CD8-positive, alpha-beta memory T cell (primary cell): Measurements from ENCODE around the gene KCNAB1. TPM values are rescaled to one million over a fixed set of nuclear protein-coding genes. Genes with fewer than 3 reads are reported as not detected.

Source experiments
- CTCF ChIA-PET: fragments of 350-600 bp; sonication (Branson Sonifier 250); formaldehyde crosslinking; loops from one replicate; lab custom pipeline; 2021; ENCODE audit warnings: antibody characterized with exemption; lab: Charles Lee
- POLR2A ChIA-PET: fragments of 350-600 bp; sonication (Branson Sonifier 250); formaldehyde crosslinking; loops from one replicate; lab custom pipeline; 2021; ENCODE audit warnings: antibody characterized with exemption; lab: Charles Lee
- DNase-seq, 5 donors: peaks; one replicate each; pipeline versions ENCODE4 v3.0.0 to v3.0.0-alpha.2; 2020 to 2022; ENCODE audit warnings: mixed read lengths in 1 of 5
- H3K27ac ChIP-seq: one replicate; pipeline ENCODE4 v1.7.0; 2013; ENCODE audit warnings: low read depth, mild to moderate bottlenecking, low read length, moderate library complexity
- H3K27me3 ChIP-seq: 2 replicates; pipeline ENCODE4 v1.7.0; 2013; ENCODE audit warnings: low read length, mild to moderate bottlenecking; ENCODE audit not compliant: insufficient read depth, poor library complexity, severe bottlenecking
- H3K36me3 ChIP-seq: 2 replicates; pipeline ENCODE4 v1.7.0; 2013; ENCODE audit warnings: mild to moderate bottlenecking, low read length, moderate library complexity; ENCODE audit not compliant: insufficient read depth
- H3K4me1 ChIP-seq: 2 replicates; pipeline ENCODE4 v1.7.0; 2013; ENCODE audit warnings: mild to moderate bottlenecking, low read length, moderate library complexity; ENCODE audit not compliant: insufficient read depth
- H3K4me3 ChIP-seq: 2 replicates; pipeline ENCODE4 v1.7.0; 2013; ENCODE audit warnings: mild to moderate bottlenecking, low read length
- H3K9me3 ChIP-seq: 2 replicates; pipeline ENCODE4 v1.7.0; 2013; ENCODE audit warnings: mild to moderate bottlenecking, low read length
- H3K27ac Mint-ChIP-seq, 8 donors: one replicate each; pipeline ENCODE4 v1.8.0; 2020 to 2021; ENCODE audit warnings: mixed read lengths in 8 of 8, mild to moderate bottlenecking in 6 of 8, inconsistent platforms in 3 of 8, moderate library complexity in 3 of 8
- H3K27me3 Mint-ChIP-seq, 2 donors: one replicate each; pipeline ENCODE4 v1.8.0; 2020 to 2021; ENCODE audit warnings: mixed read lengths in 2 of 2, mild to moderate bottlenecking in 1 of 2, moderate library complexity in 1 of 2
- H3K36me3 Mint-ChIP-seq, 3 donors: one replicate each; pipeline ENCODE4 v1.8.0; 2020 to 2021; ENCODE audit warnings: mixed read lengths in 3 of 3, inconsistent platforms in 1 of 3, mild to moderate bottlenecking in 1 of 3
- H3K4me1 Mint-ChIP-seq, 3 donors: one replicate each; pipeline ENCODE4 v1.8.0; 2020 to 2021; ENCODE audit warnings: mixed read lengths in 3 of 3, inconsistent platforms in 1 of 3, mild to moderate bottlenecking in 1 of 3
- H3K4me3 Mint-ChIP-seq, 7 donors: one replicate each; pipeline ENCODE4 v1.8.0; 2020 to 2021; ENCODE audit warnings: mixed read lengths in 7 of 7, mild to moderate bottlenecking in 6 of 7, moderate library complexity in 4 of 7, inconsistent platforms in 2 of 7
- H3K9me3 Mint-ChIP-seq, 5 donors: one replicate each; pipeline ENCODE4 v1.8.0; 2020 to 2022; ENCODE audit warnings: mixed read lengths in 5 of 5, mild to moderate bottlenecking in 3 of 5, moderate library complexity in 2 of 5, inconsistent platforms in 1 of 5
- polyA plus RNA-seq: library from polyadenylated mRNA; unstranded; fragments of 300-500 nt; fragmentation: Illumina TruSeq; gene quantifications from one replicate; pipeline ENCODE4 v1.2.3, GENCODE V29; 2021
- total RNA-seq, 2 experiments: library from RNA; stranded (reverse); gene quantifications; one replicate each; pipeline ENCODE4 v1.2.3, GENCODE V29; 2021

Gene KCNAB1
- total and polyA plus RNA-seq, 3 experiments from 2014 or later = 0.32 TPM; not detected in 2

- CTCF ChIA-PET = interaction anchor here (1.1 kb wide), 1 partner anchor 21 kb away, joined by 3 read pairs; no protein-coding TSS in a partner anchor
- Mint-ChIP-seq H3K9me3 (no peaks in the 10 kb centered on the region), H3K4me3 (no peak overlapping the region), H3K27ac (no peak overlapping the region), H3K27me3 (no peaks in the 10 kb centered on the region), H3K4me1 (no peaks in the 10 kb centered on the region), H3K36me3 (no peaks in the 10 kb centered on the region)
- POLR2A ChIA-PET = no interaction called here
- DNase-seq = no peak
- Histone ChIP-seq H3K36me3 (no peaks in the 10 kb centered on the region), H3K27ac (no peak overlapping the region), H3K4me3 (no peak overlapping the region), H3K4me1 (no peaks in the 10 kb centered on the region), H3K9me3 (no peaks in the 10 kb centered on the region), H3K27me3 (no peaks in the 10 kb centered on the region)
Measured at GRCh38 chr3:156350781-156351180, 230.4 kb downstream of the KCNAB1 start.

GRCh38 chr3:156351783-156352182 lies 231.4 kb downstream of the KCNAB1 start:
- no peaks in the 10 kb centered on the region for H3K4me1 Mint-ChIP-seq
- H3K4me3 Mint-ChIP-seq = no peak overlapping the region
- no peak overlapping the region for H3K4me3 ChIP-seq
- DNase-seq = no peak
- H3K9me3 Mint-ChIP-seq = no peaks in the 10 kb centered on the region
- H3K36me3 ChIP-seq = no peaks in the 10 kb centered on the region
- ChIA-PET CTCF (interaction anchor here (1.1 kb wide), 1 partner anchor 22 kb away, joined by 3 read pairs; no protein-coding TSS in a partner anchor), POLR2A (no interaction called here)
- no peaks in the 10 kb centered on the region for H3K9me3 ChIP-seq
- H3K27ac ChIP-seq = no peak overlapping the region
- H3K4me1 ChIP-seq = no peaks in the 10 kb centered on the region
- H3K36me3 Mint-ChIP-seq = no peaks in the 10 kb centered on the region
- no peak overlapping the region for H3K27ac Mint-ChIP-seq
- H3K27me3 Mint-ChIP-seq = peaks cover 0 to 2% of the 10 kb centered on the region in 2 donors
- no peaks in the 10 kb centered on the region for H3K27me3 ChIP-seq

GRCh38 chr3:156352728-156353127 lies 232.3 kb downstream of the KCNAB1 start:
- no peak for DNase-seq
- H3K27ac ChIP-seq = no peak overlapping the region
- no peaks in the 10 kb centered on the region for H3K36me3 ChIP-seq
- ChIA-PET POLR2A (no interaction called here), CTCF (no interaction called here)
- Mint-ChIP-seq H3K4me1 (no peaks in the 10 kb centered on the region), H3K9me3 (no peaks in the 10 kb centered on the region), H3K27ac (no peak overlapping the region), H3K36me3 (no peaks in the 10 kb centered on the region), H3K27me3 (peaks cover 0 to 5% of the 10 kb centered on the region in 2 donors), H3K4me3 (no peak overlapping the region)
- no peak overlapping the region for H3K4me3 ChIP-seq
- H3K9me3 ChIP-seq = no peaks in the 10 kb centered on the region
- no peaks in the 10 kb centered on the region for H3K4me1 ChIP-seq
- no peaks in the 10 kb centered on the region for H3K27me3 ChIP-seq

- Mint-ChIP-seq H3K36me3 (no peaks in the 10 kb centered on the region), H3K4me3 (no peak overlapping the region), H3K9me3 (no peaks in the 10 kb centered on the region), H3K27me3 (peaks cover 0 to 5% of the 10 kb centered on the region in 2 donors), H3K27ac (no peak overlapping the region), H3K4me1 (no peaks in the 10 kb centered on the region)
- H3K4me3 ChIP-seq = no peak overlapping the region
- ChIA-PET POLR2A (no interaction called here), CTCF (no interaction called here)
- H3K27ac ChIP-seq = no peak overlapping the region
- DNase-seq = no peak
- no peaks in the 10 kb centered on the region for H3K4me1 ChIP-seq
- H3K27me3 ChIP-seq = no peaks in the 10 kb centered on the region
- no peaks in the 10 kb centered on the region for H3K36me3 ChIP-seq
- H3K9me3 ChIP-seq = no peaks in the 10 kb centered on the region
Measured at GRCh38 chr3:156353563-156353962, 233.2 kb downstream of the KCNAB1 start.

GRCh38 chr3:156356537-156357363 lies 236.4 kb downstream of the KCNAB1 start:
- H3K27ac ChIP-seq = no peak overlapping the region
- H3K9me3 ChIP-seq = no peaks in the 10 kb centered on the region
- Mint-ChIP-seq H3K27me3 (peaks cover 2 to 13% of the 10 kb centered on the region in 2 donors), H3K4me3 (no peak overlapping the region), H3K9me3 (no peaks in the 10 kb centered on the region), H3K27ac (no peak overlapping the region), H3K4me1 (no peaks in the 10 kb centered on the region), H3K36me3 (no peaks in the 10 kb centered on the region)
- H3K4me1 ChIP-seq = no peaks in the 10 kb centered on the region
- no peak overlapping the region for H3K4me3 ChIP-seq
- H3K27me3 ChIP-seq = no peaks in the 10 kb centered on the region
- CTCF ChIA-PET = no interaction called here
- POLR2A ChIA-PET = no interaction called here
- DNase-seq = no peak
- no peaks in the 10 kb centered on the region for H3K36me3 ChIP-seq

- Mint-ChIP-seq H3K4me3 (no peak overlapping the region), H3K27ac (no peak overlapping the region), H3K4me1 (no peaks in the 10 kb centered on the region), H3K9me3 (no peaks in the 10 kb centered on the region), H3K36me3 (no peaks in the 10 kb centered on the region), H3K27me3 (peaks cover 6 to 18% of the 10 kb centered on the region in 2 donors)
- no peak overlapping the region for H3K4me3 ChIP-seq
- no peaks in the 10 kb centered on the region for H3K4me1 ChIP-seq
- H3K27me3 ChIP-seq = no peaks in the 10 kb centered on the region
- H3K36me3 ChIP-seq = no peaks in the 10 kb centered on the region
- ChIA-PET CTCF (no interaction called here), POLR2A (no interaction called here)
- DNase-seq = no peak
- H3K9me3 ChIP-seq = no peaks in the 10 kb centered on the region
- no peak overlapping the region for H3K27ac ChIP-seq
Measured at GRCh38 chr3:156358232-156358631, 237.9 kb downstream of the KCNAB1 start.

- Mint-ChIP-seq H3K4me1 (no peaks in the 10 kb centered on the region), H3K4me3 (no peak overlapping the region), H3K9me3 (no peaks in the 10 kb centered on the region), H3K36me3 (no peaks in the 10 kb centered on the region), H3K27ac (no peak overlapping the region), H3K27me3 (peaks cover 6 to 25% of the 10 kb centered on the region in 2 donors)
- H3K36me3 ChIP-seq = no peaks in the 10 kb centered on the region
- H3K27me3 ChIP-seq = no peaks in the 10 kb centered on the region
- H3K4me3 ChIP-seq = no peak overlapping the region
- no peak for DNase-seq
- H3K4me1 ChIP-seq = no peaks in the 10 kb centered on the region
- CTCF ChIA-PET = interaction anchor here (0.9 to 1.2 kb wide), 2 partner anchors 16 to 133 kb away, joined by 3 read pairs; no protein-coding TSS in a partner anchor
- H3K9me3 ChIP-seq = no peaks in the 10 kb centered on the region
- H3K27ac ChIP-seq = no peak overlapping the region
- POLR2A ChIA-PET = no interaction called here
Measured at GRCh38 chr3:156359368-156359767, 239.0 kb downstream of the KCNAB1 start.

GRCh38 chr3:156360083-156360482 lies 239.7 kb downstream of the KCNAB1 start:
- ChIA-PET POLR2A (no interaction called here), CTCF (no interaction called here)
- Histone ChIP-seq H3K4me1 (no peaks in the 10 kb centered on the region), H3K27me3 (no peaks in the 10 kb centered on the region), H3K36me3 (no peaks in the 10 kb centered on the region), H3K4me3 (no peak overlapping the region), H3K9me3 (no peaks in the 10 kb centered on the region), H3K27ac (no peak overlapping the region)
- no peak for DNase-seq
- Mint-ChIP-seq H3K36me3 (no peaks in the 10 kb centered on the region), H3K9me3 (no peaks in the 10 kb centered on the region), H3K4me1 (no peaks in the 10 kb centered on the region), H3K4me3 (no peak overlapping the region), H3K27me3 (peaks cover 6 to 29% of the 10 kb centered on the region in 2 donors), H3K27ac (no peak overlapping the region)
